Measurements from ENCODE around the gene STUB1. TPM values are rescaled to one million over a fixed set of nuclear protein-coding genes. Genes with fewer than 3 reads are reported as not detected.

Gene STUB1
- total and polyA plus RNA-seq, 4 experiments from 2014 or later: 97.2 to 181 (median 128) TPM

GRCh38 chr16:724188-725040, 44.2 kb downstream of the STUB1 start:
- Histone ChIP-seq H3K36me3 (ENCODE audit: insufficient read depth, low read length) (no peaks in the 10 kb centered on the region), H3K4me1 (ENCODE audit: insufficient read depth, low read length) (peaks cover 34% of the 10 kb centered on the region), H3K27ac (ENCODE audit: low read depth, low read length) (no peak overlapping the region), H3K27me3 (ENCODE audit: insufficient read depth, low read length) (no peaks in the 10 kb centered on the region), H3K4me3 (ENCODE audit: low read length in 2 of 2) (no peak overlapping the region), H3K9me3 (ENCODE audit: control insufficient read depth in 1 of 2, low read length in 2 of 2) (no peaks in the 10 kb centered on the region)
- CTCF ChIA-PET (ENCODE audit: partially characterized antibody): interaction anchor here (1.0 to 4.3 kb wide), 3 partner anchors 8 to 60 kb away, joined by 3 to 14 read pairs (median 4); no protein-coding TSS in a partner anchor
- no peak for DNase-seq
- POLR2A ChIA-PET (ENCODE audit: partially characterized antibody): interaction anchor here (0.7 to 12.9 kb wide), 6 partner anchors 10 to 139 kb away, joined by 3 to 166 read pairs (median 9); partner anchors contain the start of genes CHTF18, METRN, RHBDL1 and RPUSD1
- Mint-ChIP-seq H3K27ac (peak overlapping the region in 1 of 7 donors; percentile 17), H3K36me3 (no peaks in the 10 kb centered on the region), H3K4me3 (no peak overlapping the region), H3K27me3 (no peaks in the 10 kb centered on the region), H3K9me3 (peaks cover 0 to 2% (median 0%) of the 10 kb centered on the region in 8 donors), H3K4me1 (peaks cover 3 to 24% (median 7%) of the 10 kb centered on the region in 4 donors)
- intact Hi-C loops (cut with micrococcal nuclease): no loop called here

DNA sequence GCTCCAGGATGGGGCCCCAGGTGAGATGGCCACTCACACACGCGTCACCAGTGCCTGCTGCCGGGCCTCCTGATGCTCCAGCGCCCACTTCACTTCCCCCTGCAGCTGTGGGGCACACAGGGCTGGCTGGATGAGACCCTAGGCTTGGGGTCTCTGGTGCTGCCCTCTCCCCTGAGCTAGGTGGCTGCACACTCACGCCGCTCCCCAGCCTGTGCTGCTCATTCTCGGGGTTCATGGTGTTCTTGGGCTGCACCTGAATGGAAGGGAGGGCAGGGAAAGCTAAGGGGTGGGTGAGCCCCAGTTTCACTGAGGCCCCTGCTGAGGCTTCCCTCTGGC, 44.8 kb downstream of the STUB1 start:
- Mint-ChIP-seq H3K27ac (peak overlapping the region in 3 of 7 donors; percentile 48 to 82 (median 72)), H3K4me3 (peak overlapping the region in 1 of 8 donors; percentile 19), H3K9me3 (peaks cover 0 to 2% (median 0%) of the 10 kb centered on the region in 8 donors), H3K27me3 (no peaks in the 10 kb centered on the region), H3K4me1 (peaks cover 3 to 18% (median 5%) of the 10 kb centered on the region in 4 donors), H3K36me3 (no peaks in the 10 kb centered on the region)
- Histone ChIP-seq H3K27ac (ENCODE audit: low read depth, low read length) (no peak overlapping the region), H3K9me3 (ENCODE audit: control insufficient read depth in 1 of 2, low read length in 2 of 2) (no peaks in the 10 kb centered on the region), H3K27me3 (ENCODE audit: insufficient read depth, low read length) (no peaks in the 10 kb centered on the region), H3K4me1 (ENCODE audit: insufficient read depth, low read length) (peaks cover 28% of the 10 kb centered on the region), H3K36me3 (ENCODE audit: insufficient read depth, low read length) (no peaks in the 10 kb centered on the region), H3K4me3 (ENCODE audit: low read length in 2 of 2) (no peak overlapping the region)
- intact Hi-C loops (cut with micrococcal nuclease): no loop called here
- no peak for DNase-seq
- POLR2A ChIA-PET (ENCODE audit: partially characterized antibody): interaction anchor here (1.2 to 12.9 kb wide), 5 partner anchors 10 to 63 kb away, joined by 3 to 166 read pairs (median 15); partner anchors contain the start of genes CHTF18, METRN, RHBDL1 and RPUSD1
- CTCF ChIA-PET (ENCODE audit: partially characterized antibody): interaction anchor here (0.9 to 1.0 kb wide), 3 partner anchors 12 to 59 kb away, joined by 3 to 4 read pairs (median 3); no protein-coding TSS in a partner anchor

DNA sequence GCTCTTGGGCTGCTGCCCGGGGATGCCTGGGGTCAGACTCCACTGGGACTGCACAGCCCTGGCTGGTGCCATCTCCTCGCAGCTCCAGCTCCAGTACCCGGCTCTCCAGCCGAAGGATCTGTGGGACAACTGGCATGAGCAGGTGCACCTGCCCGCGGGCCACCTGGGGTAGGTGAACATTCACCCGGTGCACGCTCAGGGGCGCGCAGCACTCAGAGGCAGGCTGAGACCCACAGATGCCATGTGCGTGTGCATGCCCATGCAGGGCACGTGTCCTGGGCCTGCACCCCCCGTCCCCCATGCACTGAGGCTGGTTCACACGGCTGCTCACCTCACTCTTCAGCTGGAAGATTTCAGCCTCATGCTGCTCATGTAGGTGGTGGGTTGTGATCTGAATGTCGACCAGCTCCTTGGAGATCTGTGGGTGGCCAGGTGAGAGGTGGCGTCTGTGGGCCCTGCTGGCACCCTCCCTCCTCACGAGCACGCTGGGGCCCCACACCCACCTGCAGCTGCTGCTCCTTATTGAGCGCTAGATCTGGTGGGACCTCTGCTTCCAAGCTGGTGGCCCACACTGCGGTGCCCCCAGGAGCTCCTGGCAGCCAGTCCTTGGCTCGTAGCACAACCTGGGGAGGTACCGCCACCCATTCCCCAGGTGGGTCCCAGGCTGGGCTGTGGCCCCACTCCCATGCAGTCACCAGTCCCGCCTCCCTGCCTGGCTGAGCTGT, 45.4 kb downstream of the STUB1 start:
- ChIA-PET CTCF (ENCODE audit: partially characterized antibody) (interaction anchor here (0.9 to 1.0 kb wide), 3 partner anchors 12 to 30 kb away, joined by 3 read pairs; no protein-coding TSS in a partner anchor), POLR2A (ENCODE audit: partially characterized antibody) (interaction anchor here (1.1 to 12.9 kb wide), 8 partner anchors 11 to 63 kb away, joined by 3 to 166 read pairs (median 6); partner anchors contain the start of genes CHTF18, CIAO3, METRN and RHBDL1)
- Mint-ChIP-seq H3K27me3 (no peaks in the 10 kb centered on the region), H3K27ac (peak overlapping the region in 2 of 7 donors; percentile 42 to 72), H3K36me3 (no peaks in the 10 kb centered on the region), H3K4me3 (peak overlapping the region in 3 of 8 donors; percentile 4 to 20 (median 19)), H3K9me3 (peaks cover 0 to 2% (median 0%) of the 10 kb centered on the region in 8 donors), H3K4me1 (peaks cover 0 to 12% (median under 1%) of the 10 kb centered on the region in 4 donors)
- no peaks in the 10 kb centered on the region for H3K36me3 ChIP-seq (ENCODE audit: insufficient read depth, low read length)
- H3K4me1 ChIP-seq (ENCODE audit: insufficient read depth, low read length): peaks cover 22% of the 10 kb centered on the region
- intact Hi-C loops (cut with micrococcal nuclease): loop anchor here (2.0 kb wide), 1 partner anchor 15 kb away; the partner anchor contains the start of gene CIAO3
- H3K27me3 ChIP-seq (ENCODE audit: insufficient read depth, low read length): no peaks in the 10 kb centered on the region
- H3K4me3 ChIP-seq (ENCODE audit: low read length in 2 of 2): no peak overlapping the region
- no peaks in the 10 kb centered on the region for H3K9me3 ChIP-seq (ENCODE audit: control insufficient read depth in 1 of 2, low read length in 2 of 2)
- DNase-seq: no peak
- no peak overlapping the region for H3K27ac ChIP-seq (ENCODE audit: low read depth, low read length)

DNA sequence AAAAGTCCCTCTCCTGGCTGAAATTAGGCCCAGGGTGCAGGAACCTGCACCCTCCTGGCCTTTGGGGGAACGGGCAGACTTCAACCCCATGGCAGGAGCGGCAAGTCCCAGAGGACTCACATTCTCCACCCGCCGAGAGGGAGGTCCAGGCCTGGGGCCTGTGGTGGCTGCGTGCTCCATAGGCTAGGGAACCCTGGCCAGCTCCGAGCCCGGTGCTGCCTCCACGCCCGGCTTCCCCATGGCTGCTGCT, 45.9 kb downstream of the STUB1 start:
- Histone ChIP-seq H3K27ac (ENCODE audit: low read depth, low read length) (no peak overlapping the region), H3K36me3 (ENCODE audit: insufficient read depth, low read length) (no peaks in the 10 kb centered on the region), H3K9me3 (ENCODE audit: control insufficient read depth in 1 of 2, low read length in 2 of 2) (no peaks in the 10 kb centered on the region), H3K4me3 (ENCODE audit: low read length in 2 of 2) (no peak overlapping the region), H3K4me1 (ENCODE audit: insufficient read depth, low read length) (peaks cover 20% of the 10 kb centered on the region), H3K27me3 (ENCODE audit: insufficient read depth, low read length) (no peaks in the 10 kb centered on the region)
- no peak for DNase-seq
- Mint-ChIP-seq H3K4me1 (peaks cover 0 to 11% (median 0%) of the 10 kb centered on the region in 4 donors), H3K27ac (peak overlapping the region in 4 of 7 donors; percentile 23 to 86 (median 57)), H3K36me3 (no peaks in the 10 kb centered on the region), H3K9me3 (peaks cover 0 to 2% (median 0%) of the 10 kb centered on the region in 8 donors), H3K27me3 (no peaks in the 10 kb centered on the region), H3K4me3 (peak overlapping the region in 3 of 8 donors; percentile 20 to 83 (median 79))
- ChIA-PET POLR2A (ENCODE audit: partially characterized antibody) (interaction anchor here (1.1 to 12.9 kb wide), 6 partner anchors 11 to 62 kb away, joined by 3 to 166 read pairs (median 11); partner anchors contain the start of genes CHTF18, CIAO3, METRN and RPUSD1), CTCF (ENCODE audit: partially characterized antibody) (interaction anchor here (0.9 kb wide), 2 partner anchors 12 to 30 kb away, joined by 3 read pairs; no protein-coding TSS in a partner anchor)
- intact Hi-C loops (cut with micrococcal nuclease): loop anchor here (2.0 kb wide), 1 partner anchor 15 kb away; the partner anchor contains the start of gene CIAO3

- H3K27me3 Mint-ChIP-seq: no peaks in the 10 kb centered on the region
- Histone ChIP-seq H3K27ac (ENCODE audit: low read depth, low read length) (peak within 1 kb of the TSS; percentile 44), H3K4me1 (ENCODE audit: insufficient read depth, low read length) (peaks cover 18% of the 10 kb centered on the region), H3K9me3 (ENCODE audit: control insufficient read depth in 1 of 2, low read length in 2 of 2) (no peaks in the 10 kb centered on the region), H3K27me3 (ENCODE audit: insufficient read depth, low read length) (no peaks in the 10 kb centered on the region), H3K36me3 (ENCODE audit: insufficient read depth, low read length) (no peaks in the 10 kb centered on the region), H3K4me3 (ENCODE audit: low read length in 2 of 2) (peak within 1 kb of the TSS; percentile 61 to 70)
- H3K27ac Mint-ChIP-seq: peak within 1 kb of the TSS in 5 of 7 donors; percentile 23 to 86 (median 42)
- ChIA-PET POLR2A (ENCODE audit: partially characterized antibody) (interaction anchor here (0.9 to 12.9 kb wide), 9 partner anchors 10 to 61 kb away, joined by 3 to 166 read pairs (median 4); partner anchors contain the start of genes CHTF18, CIAO3, METRN and RPUSD1), CTCF (ENCODE audit: partially characterized antibody) (interaction anchor here (0.9 kb wide), 1 partner anchor 13 kb away, joined by 3 read pairs; no protein-coding TSS in a partner anchor)
- H3K4me1 Mint-ChIP-seq: peaks cover 0 to 11% (median 0%) of the 10 kb centered on the region in 4 donors
- peak; percentile 50 to 65 (median 57) for DNase-seq
- intact Hi-C loops (cut with micrococcal nuclease): loop anchor here (2.0 kb wide), 1 partner anchor 14 kb away; the partner anchor contains the start of gene CIAO3
- no peaks in the 10 kb centered on the region for H3K36me3 Mint-ChIP-seq
- H3K4me3 Mint-ChIP-seq: peak within 1 kb of the TSS; percentile 68 to 85 (median 77)
- H3K9me3 Mint-ChIP-seq: peaks cover 0 to 2% (median 0%) of the 10 kb centered on the region in 8 donors
These were observed 46.5 kb downstream of the STUB1 start, which contains the start of the genes CCDC78 and HAGHL for GRCh38 chr16:726438-727290. TSS of gene CCDC78 (minus strand) at chr16:726443. CDS start at chr16:726367, 76 bp downstream. TSS of gene HAGHL (plus strand) at chr16:727106. CDS start at chr16:727510, 404 bp downstream.

Data from CD4-positive, alpha-beta memory T cell (primary cell).